Adrenal gland (tissue), 5 donors: Measurements from ENCODE around the gene HK2.

Experiments
- POLR2A ChIP-seq, 2 donors: fragments of 450-650 bp; IDR thresholded peaks; one replicate each; pipeline ENCODE4 v1.6.1; 2017; ENCODE audit warnings: antibody characterized with exemption in 2 of 2, mild to moderate bottlenecking in 2 of 2, moderate library complexity in 1 of 2
- TF ChIP-seq, protein P1 (sequence below), 6 experiments: fragments of 450-650 bp in 4 of 6; fragments of 200-600 bp in 2 of 6; sonication (generic) in 1 of 6; IDR thresholded peaks; 1 replicate in 5 of 6; 2 replicates in 1 of 6; pipeline versions ENCODE4 v1.5.1 to v1.8.0; 2016 to 2021; ENCODE audit warnings: antibody characterized with exemption in 6 of 6, mild to moderate bottlenecking in 2 of 6, moderate library complexity in 1 of 6
- donor health status: DM: no; HTN: no; CAD: no.

DNA sequence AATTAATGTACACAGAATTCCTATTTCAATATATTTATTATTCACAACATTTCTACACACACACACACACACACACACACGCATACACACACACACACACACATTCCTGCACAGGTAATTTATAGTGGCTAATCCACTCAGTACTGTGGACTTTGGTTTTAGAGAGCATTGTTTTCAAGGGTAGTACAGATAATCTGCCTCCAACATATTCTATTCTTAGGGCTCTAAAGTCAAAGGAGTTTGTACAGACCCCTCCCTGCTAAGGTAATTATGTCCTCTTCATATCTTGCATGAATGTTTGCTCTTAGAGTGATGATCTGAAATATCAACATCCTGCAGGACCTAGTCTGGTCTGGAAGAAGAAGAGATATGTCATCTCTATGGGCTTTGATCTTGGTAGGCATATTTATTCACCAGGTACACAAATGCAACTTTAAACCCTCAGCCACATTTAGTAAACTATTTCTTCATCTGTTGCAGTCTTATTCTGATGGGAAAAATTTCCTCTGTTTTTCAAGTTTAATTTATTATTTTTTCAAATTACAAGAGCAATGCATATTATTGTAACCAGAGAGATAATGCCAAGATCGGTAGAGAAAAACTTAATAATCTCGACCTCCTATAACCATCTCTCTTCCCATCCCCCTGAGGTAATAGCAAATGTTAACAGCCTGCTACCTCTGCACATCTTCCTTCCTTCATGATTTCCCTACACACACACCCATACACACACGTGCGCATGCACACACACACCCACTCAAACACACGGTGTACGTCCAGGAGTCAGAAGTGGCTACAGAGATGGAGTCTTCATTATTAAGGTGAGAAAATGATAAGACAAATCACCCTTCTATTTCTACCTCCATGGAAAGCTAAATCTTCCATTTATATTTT, 106.2 kb downstream of the HK2 start:
- TF ChIP-seq, protein P1, sequence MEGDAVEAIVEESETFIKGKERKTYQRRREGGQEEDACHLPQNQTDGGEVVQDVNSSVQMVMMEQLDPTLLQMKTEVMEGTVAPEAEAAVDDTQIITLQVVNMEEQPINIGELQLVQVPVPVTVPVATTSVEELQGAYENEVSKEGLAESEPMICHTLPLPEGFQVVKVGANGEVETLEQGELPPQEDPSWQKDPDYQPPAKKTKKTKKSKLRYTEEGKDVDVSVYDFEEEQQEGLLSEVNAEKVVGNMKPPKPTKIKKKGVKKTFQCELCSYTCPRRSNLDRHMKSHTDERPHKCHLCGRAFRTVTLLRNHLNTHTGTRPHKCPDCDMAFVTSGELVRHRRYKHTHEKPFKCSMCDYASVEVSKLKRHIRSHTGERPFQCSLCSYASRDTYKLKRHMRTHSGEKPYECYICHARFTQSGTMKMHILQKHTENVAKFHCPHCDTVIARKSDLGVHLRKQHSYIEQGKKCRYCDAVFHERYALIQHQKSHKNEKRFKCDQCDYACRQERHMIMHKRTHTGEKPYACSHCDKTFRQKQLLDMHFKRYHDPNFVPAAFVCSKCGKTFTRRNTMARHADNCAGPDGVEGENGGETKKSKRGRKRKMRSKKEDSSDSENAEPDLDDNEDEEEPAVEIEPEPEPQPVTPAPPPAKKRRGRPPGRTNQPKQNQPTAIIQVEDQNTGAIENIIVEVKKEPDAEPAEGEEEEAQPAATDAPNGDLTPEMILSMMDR (IDR thresholded peaks at IDR 0.05): no peak
- no peak for TF ChIP-seq POLR2A (IDR thresholded peaks at IDR 0.05)
